NCI-H446 treated with DMSO at 0.1 percent for 48 hours (cell line): Measurements from ENCODE around the gene TAS2R43.
"Not testable (repeated sequence)": the region's sequence is repeated elsewhere in the genome, so short reads cannot be mapped to it uniquely, and the experiment has no call there.

Experiments used
- DNase-seq: peaks from one replicate; lab custom pipeline; 2025; lab: John Stamatoyannopoulos, UW

TAS2R43 gene

GRCh38 chr12:11059784-11060183 is 32.3 kb downstream of the TAS2R43 start:
- no peak for DNase-seq

- no peak for DNase-seq
Measured at GRCh38 chr12:11059041-11059440, 33.1 kb downstream of the TAS2R43 start.

- DNase-seq, result no peak
Measured at GRCh38 chr12:11055306-11055705, 36.8 kb downstream of the TAS2R43 start.

- not testable (repeated sequence) for DNase-seq
Measured at GRCh38 chr12:11049806-11050531, 42.1 kb downstream of the TAS2R43 start.

- DNase-seq, result not testable (repeated sequence)
Measured at GRCh38 chr12:11041366-11041765, 50.7 kb downstream of the TAS2R43 start.
